Mesenchymal stem cell (in vitro differentiated cells and primary cell): Measurements from ENCODE around the gene METTL2B.
"Not testable (repeated sequence)": the region's sequence is repeated elsewhere in the genome, so short reads cannot be mapped to it uniquely, and the experiment has no call there.

ENCODE experiments used
- DNase-seq: peaks from one replicate; pipeline ENCODE4 v3.0.0-alpha.2; 2013
- H2AFZ ChIP-seq: one replicate; pipeline ENCODE4 v1.6.1; 2013; ENCODE audit warnings: low read depth, mild to moderate bottlenecking, control low read depth, inconsistent platforms, low read length, moderate library complexity
- H2AK5ac ChIP-seq: 2 replicates; pipeline ENCODE4 v1.6.1; 2013; ENCODE audit warnings: low read length, moderate library complexity, mild to moderate bottlenecking, inconsistent platforms; ENCODE audit not compliant: severe bottlenecking
- H2BK120ac ChIP-seq: one replicate; pipeline ENCODE4 v1.6.1; 2013; ENCODE audit warnings: low read depth, mild to moderate bottlenecking, inconsistent platforms, low read length, moderate library complexity
- H2BK12ac ChIP-seq, 2 experiments: one replicate each; pipeline ENCODE4 v1.6.1; 2013; ENCODE audit warnings: inconsistent platforms in 2 of 2, low read length in 2 of 2, mild to moderate bottlenecking in 2 of 2, moderate library complexity in 2 of 2, control low read depth in 1 of 2
- H2BK15ac ChIP-seq: one replicate; pipeline ENCODE4 v1.6.1; 2013; ENCODE audit warnings: mild to moderate bottlenecking, low read depth, inconsistent platforms; ENCODE audit not compliant: poor library complexity, severe bottlenecking
- H2BK5ac ChIP-seq: 2 replicates; pipeline ENCODE4 v1.6.1; 2013; ENCODE audit warnings: low read depth, mild to moderate bottlenecking, low read length, control low read depth, inconsistent platforms; ENCODE audit not compliant: poor library complexity, severe bottlenecking
- H3K14ac ChIP-seq, 2 experiments: one replicate each; pipeline ENCODE4 v1.6.1; 2013; ENCODE audit warnings: inconsistent platforms in 2 of 2, low read length in 2 of 2, control low read depth in 1 of 2, mild to moderate bottlenecking in 1 of 2, moderate library complexity in 1 of 2
- H3K18ac ChIP-seq, 2 experiments: one replicate each; pipeline ENCODE4 v1.6.1; 2013; ENCODE audit warnings: inconsistent platforms in 2 of 2, low read length in 2 of 2, control low read depth in 1 of 2, low read depth in 1 of 2, mild to moderate bottlenecking in 1 of 2
- H3K23ac ChIP-seq, 2 experiments: one replicate each; pipeline ENCODE4 v1.6.1; 2013; ENCODE audit warnings: inconsistent platforms in 2 of 2, low read length in 2 of 2, mild to moderate bottlenecking in 2 of 2, moderate library complexity in 2 of 2, control low read depth in 1 of 2
- H3K27ac ChIP-seq: 2 replicates; pipeline ENCODE4 v1.5.1; 2013; ENCODE audit warnings: mild to moderate bottlenecking, moderate library complexity, low read length, control low read depth, inconsistent platforms; ENCODE audit not compliant: poor library complexity, severe bottlenecking
- H3K27me3 ChIP-seq, 2 experiments: 2 replicates each; pipeline versions ENCODE4 v1.6.1 to v1.7.0; 2013; ENCODE audit warnings: low read length in 2 of 2, mild to moderate bottlenecking in 2 of 2, moderate library complexity in 2 of 2, control low read depth in 1 of 2, inconsistent platforms in 1 of 2; ENCODE audit not compliant: control insufficient read depth in 1 of 2, insufficient read depth in 1 of 2
- H3K36me3 ChIP-seq, 2 experiments: 2 replicates each; pipeline versions ENCODE4 v1.6.1 to v1.7.0; 2013; ENCODE audit warnings: low read length in 2 of 2, control low read depth in 1 of 2, inconsistent platforms in 1 of 2, low read depth in 1 of 2, mild to moderate bottlenecking in 1 of 2; ENCODE audit not compliant: insufficient read depth in 2 of 2, control insufficient read depth in 1 of 2
- H3K4ac ChIP-seq, 2 experiments: one replicate each; pipeline ENCODE4 v1.6.1; 2013; ENCODE audit warnings: inconsistent platforms in 2 of 2, low read length in 2 of 2, mild to moderate bottlenecking in 2 of 2, moderate library complexity in 2 of 2, control low read depth in 1 of 2, low read depth in 1 of 2
- H3K4me1 ChIP-seq: 2 replicates; pipeline ENCODE4 v1.6.1; 2013; ENCODE audit warnings: low read depth, low read length, control low read depth; ENCODE audit not compliant: control insufficient read depth, insufficient read depth
- H3K4me2 ChIP-seq: 2 replicates; pipeline ENCODE4 v1.6.1; 2013; ENCODE audit warnings: low read length, mild to moderate bottlenecking, inconsistent platforms; ENCODE audit not compliant: poor library complexity, severe bottlenecking
- H3K4me3 ChIP-seq, 2 experiments: 2 replicates each; pipeline versions ENCODE4 v1.5.1 to v1.7.0; 2013; ENCODE audit warnings: low read length in 2 of 2, mild to moderate bottlenecking in 2 of 2, control low read depth in 1 of 2, low read depth in 1 of 2; ENCODE audit not compliant: insufficient read depth in 1 of 2
- H3K79me1 ChIP-seq: replicated peaks from 2 replicates; pipeline ENCODE4 v1.6.1; 2013; ENCODE audit warnings: mild to moderate bottlenecking, control low read depth, low read length, inconsistent platforms; ENCODE audit not compliant: poor library complexity, severe bottlenecking
- H3K9ac ChIP-seq: 2 replicates; pipeline ENCODE4 v1.7.0; 2013; ENCODE audit warnings: mild to moderate bottlenecking, low read length, moderate library complexity
- H3K9me3 ChIP-seq: 2 replicates; pipeline ENCODE4 v1.7.0; 2013; ENCODE audit warnings: mild to moderate bottlenecking, low read length; ENCODE audit not compliant: control insufficient read depth
- H4K8ac ChIP-seq: one replicate; pipeline ENCODE4 v1.6.1; 2013; ENCODE audit warnings: inconsistent platforms, mild to moderate bottlenecking, low read length, moderate library complexity
- H4K91ac ChIP-seq: one replicate; pipeline ENCODE4 v1.6.1; 2013; ENCODE audit warnings: mild to moderate bottlenecking, low read length, inconsistent platforms
- WGBS: methylation state at CpG from one replicate; pipeline ENCODE4 v1.1.7; 2013; ENCODE audit warnings: mixed read lengths; 5-methylcytosine and 5-hydroxymethylcytosine counted together

METTL2B gene

DNA sequence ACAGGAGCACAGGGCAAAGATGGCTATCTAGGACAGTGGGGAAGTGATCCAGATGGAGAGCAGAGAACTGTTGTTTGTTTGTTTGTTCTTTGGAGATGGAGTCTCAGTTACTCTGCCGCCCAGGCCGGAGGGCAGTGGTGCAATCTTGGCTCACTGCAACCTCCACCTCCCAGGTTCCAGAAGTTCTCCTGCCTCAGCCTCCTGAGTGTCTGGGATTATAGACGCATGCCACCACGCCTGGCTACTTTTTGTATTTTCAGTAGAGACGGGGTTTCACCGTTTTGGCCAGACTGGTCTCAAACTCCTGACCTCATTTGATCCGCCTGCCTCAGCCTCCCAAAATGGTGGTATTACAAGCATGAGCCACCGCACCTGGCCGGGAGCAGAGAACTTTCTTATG is 20.9 kb downstream of the METTL2B start:
- H3K23ac ChIP-seq: no peak overlapping the region
- H3K4ac ChIP-seq: no peak overlapping the region
- H2BK120ac ChIP-seq: no peak overlapping the region
- no peak for DNase-seq
- H3K4me3 ChIP-seq: no peak overlapping the region
- H3K4me2 ChIP-seq: no peak overlapping the region
- H4K91ac ChIP-seq: no peak overlapping the region
- H2AFZ ChIP-seq: no peak overlapping the region
- no peak overlapping the region for H2BK12ac ChIP-seq
- H2BK15ac ChIP-seq: no peak overlapping the region
- no peak overlapping the region for H2BK5ac ChIP-seq
- H3K9ac ChIP-seq: no peak overlapping the region
- no peaks in the 10 kb centered on the region for H3K27me3 ChIP-seq
- H2AK5ac ChIP-seq: no peak overlapping the region
- peaks cover 21 to 65% of the 10 kb centered on the region in 2 experiments for H3K36me3 ChIP-seq
- H4K8ac ChIP-seq: no peak overlapping the region
- H3K14ac ChIP-seq: no peak overlapping the region
- H3K18ac ChIP-seq: no peak overlapping the region
- 94% methylated on average over 9 of the region's 9 CpGs for WGBS
- H3K4me1 ChIP-seq: no peaks in the 10 kb centered on the region
- no peak overlapping the region for H3K27ac ChIP-seq
- no peaks in the 10 kb centered on the region for H3K79me1 ChIP-seq
- H3K9me3 ChIP-seq: no peaks in the 10 kb centered on the region

DNA sequence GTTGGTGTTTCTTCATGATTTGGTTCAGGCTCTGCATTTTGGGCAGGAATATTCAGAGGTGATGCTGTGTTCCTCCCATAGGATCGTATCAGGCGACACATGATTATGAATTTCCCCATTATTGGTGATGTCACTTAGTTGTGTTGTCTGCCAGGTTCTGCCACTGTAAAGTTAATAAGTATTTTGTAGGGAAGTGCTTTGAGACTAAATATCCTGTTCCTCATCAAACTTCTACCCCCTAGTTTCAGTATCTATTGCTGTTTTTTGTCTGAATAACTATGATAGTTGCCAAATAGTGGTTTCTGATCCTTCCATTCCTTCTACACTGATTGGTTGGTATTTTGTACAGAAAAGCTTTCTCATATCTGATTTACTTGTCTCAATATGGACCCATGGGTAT is 28.9 kb downstream of the METTL2B start:
- H4K8ac ChIP-seq, DNase-seq, H2BK15ac ChIP-seq, H3K9me3 ChIP-seq, H4K91ac ChIP-seq, H3K4ac ChIP-seq, H3K4me2 ChIP-seq, H3K27ac ChIP-seq, H3K27me3 ChIP-seq, H3K18ac ChIP-seq, H2BK12ac ChIP-seq, H2BK120ac ChIP-seq, H3K9ac ChIP-seq, H3K79me1 ChIP-seq, H2AK5ac ChIP-seq, H3K4me1 ChIP-seq, H3K23ac ChIP-seq, H2BK5ac ChIP-seq, H2AFZ ChIP-seq, H3K14ac ChIP-seq, H3K4me3 ChIP-seq: not testable (repeated sequence)
- WGBS: 84% methylated on average over 2 of the region's 2 CpGs
- peaks cover 7 to 15% of the 10 kb centered on the region in 2 experiments for H3K36me3 ChIP-seq

DNA sequence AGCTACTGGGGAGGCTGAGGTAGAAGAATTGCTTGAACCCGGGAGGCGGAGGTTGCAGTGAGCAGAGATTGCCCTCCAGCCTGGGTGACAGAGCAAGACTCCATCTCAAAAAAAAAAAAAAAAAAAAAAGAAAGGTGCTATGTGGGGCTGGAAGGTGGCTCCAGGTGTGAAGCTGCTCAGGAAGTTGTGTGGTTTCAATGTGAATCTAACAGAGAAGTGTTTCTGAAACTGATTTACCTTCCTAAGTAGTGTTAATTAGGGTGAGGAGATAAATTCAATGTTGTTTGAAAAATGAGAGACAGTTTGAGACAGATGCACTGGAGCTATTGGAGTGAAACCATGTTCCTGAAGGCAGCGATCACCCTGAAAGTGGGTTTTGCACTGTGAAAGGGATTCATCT is 30.3 kb downstream of the METTL2B start:
- not testable (repeated sequence) for H3K14ac ChIP-seq, H2BK5ac ChIP-seq, H3K4me3 ChIP-seq, H3K4me2 ChIP-seq, DNase-seq, H3K9me3 ChIP-seq, H2BK12ac ChIP-seq, H2BK15ac ChIP-seq, H3K36me3 ChIP-seq, H3K27me3 ChIP-seq, H2AK5ac ChIP-seq, H3K23ac ChIP-seq, H3K18ac ChIP-seq, H3K27ac ChIP-seq, H4K8ac ChIP-seq, H2BK120ac ChIP-seq, H3K4ac ChIP-seq, H4K91ac ChIP-seq, H2AFZ ChIP-seq, H3K9ac ChIP-seq, H3K79me1 ChIP-seq, H3K4me1 ChIP-seq
- 97% methylated on average over 3 of the region's 3 CpGs for WGBS

DNA sequence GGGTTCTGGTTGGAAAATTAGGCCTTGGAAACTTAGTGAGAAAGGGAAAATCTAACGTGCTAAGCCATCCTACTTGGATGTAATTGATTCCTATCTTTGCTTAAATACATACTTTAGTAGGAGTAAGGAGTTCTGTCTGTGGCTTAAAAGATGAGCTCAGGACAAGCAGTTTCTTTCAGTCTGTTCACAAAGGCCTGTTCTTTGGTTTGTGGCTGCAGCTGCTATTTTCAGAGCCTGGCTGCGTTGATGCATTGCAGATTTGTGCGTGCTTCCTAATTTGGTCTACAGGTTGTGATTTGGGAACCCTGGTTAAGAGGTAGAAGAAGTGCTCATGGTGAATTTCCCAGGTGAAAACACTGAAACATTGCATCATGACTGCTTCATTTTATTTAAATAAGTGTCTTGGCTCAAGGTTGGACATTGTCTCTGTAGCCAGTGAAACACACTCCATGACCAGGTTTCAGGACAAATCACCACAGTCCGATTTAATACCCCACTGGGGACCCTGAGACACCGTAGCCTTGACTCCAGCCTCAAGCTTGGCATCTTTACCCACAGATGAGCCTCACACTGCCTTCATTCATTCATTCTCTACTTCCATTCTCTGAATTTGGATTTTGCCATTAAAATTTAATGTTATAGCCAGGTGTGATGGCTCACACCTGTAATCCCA is 30.9 kb downstream of the METTL2B start:
- not testable (repeated sequence) for H2BK15ac ChIP-seq

More for the DNA sequence above, 30.9 kb downstream of the METTL2B start:
- not testable (repeated sequence) for H3K36me3 ChIP-seq, H3K27ac ChIP-seq, H3K23ac ChIP-seq, H3K14ac ChIP-seq, H3K9me3 ChIP-seq, H3K4me3 ChIP-seq, H4K8ac ChIP-seq, H3K4ac ChIP-seq, DNase-seq, H2BK12ac ChIP-seq, H3K4me2 ChIP-seq, H3K79me1 ChIP-seq, H2AFZ ChIP-seq, H2BK120ac ChIP-seq, H3K18ac ChIP-seq, H3K4me1 ChIP-seq, H2AK5ac ChIP-seq, H4K91ac ChIP-seq, H2BK5ac ChIP-seq, H3K9ac ChIP-seq, H3K27me3 ChIP-seq
- 60% methylated on average over 1 of the region's 5 CpGs for WGBS
